ENCODE data around the gene AGPAT2.

AGPAT2 gene

DNA sequence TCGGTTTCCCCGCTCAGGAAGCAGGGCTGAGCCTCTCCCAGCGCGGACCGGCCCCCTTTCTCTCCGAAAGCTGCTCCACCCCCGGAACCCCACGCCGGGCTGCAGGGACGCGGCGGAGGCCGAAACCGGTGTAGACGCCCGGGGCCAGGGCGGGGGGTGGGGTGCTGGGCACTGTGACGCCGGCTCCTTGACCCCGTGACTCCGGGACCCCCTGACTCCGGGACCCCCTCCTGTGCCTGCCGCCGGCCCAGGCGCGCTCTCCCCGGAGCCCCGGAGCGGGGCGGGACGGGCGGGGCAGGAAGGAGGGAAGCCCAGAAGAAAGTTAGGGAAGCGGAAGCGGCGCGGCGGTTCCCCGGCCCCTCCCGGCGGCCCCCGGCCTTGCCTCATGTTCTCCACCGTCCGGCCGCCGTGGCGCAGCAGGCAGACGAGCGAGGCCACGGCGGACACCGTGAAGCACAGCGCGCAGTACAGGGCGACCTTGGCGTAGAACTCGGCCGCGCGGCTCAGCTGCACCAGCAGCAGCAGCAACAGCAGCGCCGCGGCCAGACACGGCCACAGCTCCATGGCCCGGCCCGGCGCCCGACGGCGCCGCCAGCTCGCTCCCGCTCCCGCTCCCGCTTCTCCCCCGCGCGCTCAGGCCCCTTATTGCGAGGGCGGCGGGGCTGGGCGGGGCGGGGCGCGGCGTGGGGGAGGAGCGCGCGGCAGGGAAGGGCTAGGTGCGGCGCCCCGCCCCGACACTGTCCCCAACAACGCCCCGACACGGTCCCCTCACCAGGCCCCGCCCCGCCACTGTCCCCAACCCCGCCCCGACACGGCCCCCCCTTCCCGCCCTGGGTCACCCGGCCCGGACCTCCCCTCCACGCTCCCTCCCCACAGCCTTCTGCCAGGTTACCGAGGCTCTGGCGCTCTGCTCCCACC, at the start of gene AGPAT2:
Gene AGPAT2 (minus strand): TSS at position 664 of the 918 bp plus-strand sequence. CDS start 100 bp downstream, at position 564.
- DNase-seq (ENCODE audit: low read depth) = peak; percentile 37

DNA sequence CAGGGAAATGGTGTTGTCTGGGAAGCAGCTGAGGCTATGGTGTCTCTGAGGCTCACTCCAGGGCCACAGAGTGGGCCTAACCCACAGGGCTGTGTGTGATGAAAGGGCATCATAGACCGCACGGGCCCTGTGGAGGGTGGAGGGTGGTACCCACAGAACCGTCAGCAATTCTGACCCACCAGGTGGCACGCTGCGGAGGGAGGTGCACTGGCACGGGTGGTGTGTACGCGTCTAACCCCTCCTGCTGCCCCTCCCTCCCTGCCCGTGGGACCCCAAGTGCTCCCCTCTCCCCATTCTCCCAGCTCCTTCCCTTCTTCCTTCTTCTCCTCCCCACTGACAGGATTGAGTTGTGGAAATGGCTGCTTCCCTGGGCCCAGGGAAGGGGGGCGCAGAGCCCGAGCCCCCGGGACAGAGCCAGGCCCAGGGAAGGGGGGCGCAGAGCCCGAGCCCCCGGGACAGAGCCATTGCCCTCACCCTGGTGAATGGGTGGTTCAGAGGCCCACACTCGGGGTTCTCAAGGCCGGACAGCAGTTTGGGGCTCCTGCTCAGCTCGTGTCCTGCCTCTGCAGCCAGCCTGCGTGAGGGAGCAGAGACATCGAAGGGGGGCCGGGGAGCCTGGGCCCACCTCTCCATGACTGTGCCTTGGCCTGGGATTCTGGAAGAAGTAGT, 48.7 kb upstream of the AGPAT2 start:
- DNase-seq (ENCODE audit: low read depth) = no peak

DNA sequence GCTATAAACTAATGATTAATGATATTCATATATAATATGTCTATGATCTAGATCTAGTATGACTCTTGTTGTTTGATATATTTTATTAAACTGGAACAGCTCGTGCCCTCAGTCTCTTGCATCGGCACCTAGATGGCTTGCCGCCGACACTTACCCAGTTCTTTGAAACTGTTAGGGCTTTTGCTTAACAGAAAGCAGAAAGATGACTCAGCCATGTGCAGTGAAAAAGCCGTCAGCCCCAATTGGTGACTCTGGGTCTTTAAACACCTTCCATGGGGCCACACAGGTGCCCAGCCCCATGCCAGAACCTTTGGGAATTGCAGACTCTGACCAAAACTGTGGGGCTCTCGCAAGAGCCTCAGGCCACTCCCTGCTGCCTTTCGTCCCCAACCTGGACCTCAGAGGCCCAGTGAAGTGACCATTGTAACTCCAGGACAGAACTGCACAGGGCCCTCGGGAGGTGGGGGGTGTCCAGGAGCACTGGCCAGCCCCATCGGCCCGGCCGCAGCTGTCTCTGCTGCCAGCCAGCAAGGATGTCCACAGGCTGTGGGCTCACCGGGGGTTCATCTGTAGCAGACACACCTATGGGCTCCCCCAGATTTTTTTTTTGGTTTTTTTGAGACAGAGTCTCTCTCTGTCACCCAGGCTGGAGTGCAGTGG, 47.7 kb upstream of the AGPAT2 start:
- DNase-seq (ENCODE audit: low read depth) = no peak

DNA sequence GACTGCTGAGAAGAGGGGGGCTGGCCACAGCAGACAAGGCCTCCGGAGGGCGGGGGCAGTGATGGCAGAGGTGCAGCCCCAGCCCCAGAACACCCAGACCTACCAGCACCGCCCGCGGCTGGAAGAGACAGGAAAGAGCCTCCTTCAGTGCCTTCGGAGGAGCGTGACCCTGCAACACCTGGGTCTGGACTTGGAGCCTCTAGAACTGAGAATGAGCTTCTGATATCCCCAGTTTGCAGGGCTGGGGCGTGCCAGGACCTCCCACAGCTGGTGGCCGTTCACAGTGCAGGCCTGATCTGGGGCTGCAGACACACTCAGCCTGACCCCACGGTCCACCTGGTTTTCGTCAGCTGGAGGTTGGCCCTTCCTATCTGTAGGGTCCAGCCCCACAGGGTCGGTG, 46.4 kb upstream of the AGPAT2 start:
- DNase-seq (ENCODE audit: low read depth) = no peak

DNA sequence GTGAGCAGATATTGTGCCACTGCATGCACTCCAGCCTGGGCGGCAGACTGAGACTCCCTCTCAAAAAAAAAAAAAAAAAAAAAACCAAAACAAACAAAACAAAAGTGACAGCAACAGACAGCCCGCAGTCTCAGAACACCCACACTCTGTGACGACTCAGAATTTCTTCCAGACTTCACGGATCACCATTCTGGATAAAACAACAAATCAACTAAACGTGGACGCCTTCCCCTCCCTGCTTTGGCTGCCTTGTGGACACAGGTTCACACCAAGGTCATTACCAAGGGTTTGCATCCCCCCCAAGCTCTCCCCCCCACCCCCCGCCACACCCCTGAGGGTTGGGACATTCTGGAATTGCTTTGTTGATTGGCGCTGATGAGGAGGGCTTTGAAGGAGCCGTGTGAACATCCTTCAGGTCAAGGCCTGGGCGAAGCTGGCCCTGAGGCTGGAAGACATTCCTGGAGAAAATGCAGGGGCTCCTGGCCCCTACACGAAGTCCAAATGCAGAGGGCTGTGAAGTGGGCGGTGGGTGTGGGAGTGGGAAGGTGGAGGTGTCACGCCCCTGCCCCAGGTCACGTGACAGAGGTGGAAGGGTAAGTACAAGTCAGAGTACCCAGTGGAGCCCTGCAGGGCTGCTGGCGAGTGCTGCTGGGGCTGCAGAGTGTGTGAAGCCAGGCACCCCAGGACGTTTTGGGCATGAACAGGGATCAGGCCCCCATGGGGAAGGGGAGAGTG, 45.4 kb upstream of the AGPAT2 start:
- DNase-seq (ENCODE audit: low read depth) = no peak

DNA sequence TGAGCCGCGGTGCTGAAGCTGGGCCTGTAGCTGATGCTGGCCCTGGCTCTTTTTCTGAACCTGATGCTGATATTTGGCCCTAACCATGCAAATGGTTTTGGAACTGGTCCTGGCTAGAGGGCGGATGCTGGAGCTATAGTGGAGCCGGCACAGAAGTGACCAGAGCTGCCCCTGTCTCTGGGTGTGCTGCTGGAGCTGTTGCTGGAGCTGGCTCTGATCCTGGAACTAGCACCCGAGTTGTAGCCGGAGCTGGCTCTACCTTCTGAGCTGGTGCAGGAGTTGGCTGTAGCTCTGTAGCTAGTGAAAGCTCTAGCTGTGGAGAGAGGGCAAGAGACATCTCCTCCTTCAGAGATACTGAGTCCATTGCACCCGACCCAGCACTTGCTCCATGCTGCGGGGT, 42.7 kb upstream of the AGPAT2 start:
- DNase-seq (ENCODE audit: low read depth) = no peak

DNA sequence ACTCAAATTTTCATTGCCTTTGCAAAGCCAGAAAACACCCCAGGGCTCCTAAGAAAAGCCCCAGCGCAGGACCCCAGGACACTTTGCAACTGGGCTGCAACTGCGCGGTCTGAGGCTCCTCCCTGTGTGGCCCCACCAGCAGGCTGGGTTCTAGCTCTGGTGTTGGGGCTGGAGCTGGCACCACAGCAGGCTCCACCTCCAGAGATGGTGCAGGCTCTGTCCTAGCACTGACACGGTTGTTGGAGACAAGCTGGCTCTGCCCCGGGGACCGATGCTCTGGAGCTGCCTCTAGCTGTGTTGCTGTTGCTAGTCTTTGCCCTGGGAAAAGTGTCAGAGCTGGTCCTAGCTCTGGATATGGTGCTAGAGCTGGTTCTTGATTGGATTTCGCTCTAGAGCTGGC, 41.9 kb upstream of the AGPAT2 start:
- no peak for DNase-seq (ENCODE audit: low read depth)

DNA sequence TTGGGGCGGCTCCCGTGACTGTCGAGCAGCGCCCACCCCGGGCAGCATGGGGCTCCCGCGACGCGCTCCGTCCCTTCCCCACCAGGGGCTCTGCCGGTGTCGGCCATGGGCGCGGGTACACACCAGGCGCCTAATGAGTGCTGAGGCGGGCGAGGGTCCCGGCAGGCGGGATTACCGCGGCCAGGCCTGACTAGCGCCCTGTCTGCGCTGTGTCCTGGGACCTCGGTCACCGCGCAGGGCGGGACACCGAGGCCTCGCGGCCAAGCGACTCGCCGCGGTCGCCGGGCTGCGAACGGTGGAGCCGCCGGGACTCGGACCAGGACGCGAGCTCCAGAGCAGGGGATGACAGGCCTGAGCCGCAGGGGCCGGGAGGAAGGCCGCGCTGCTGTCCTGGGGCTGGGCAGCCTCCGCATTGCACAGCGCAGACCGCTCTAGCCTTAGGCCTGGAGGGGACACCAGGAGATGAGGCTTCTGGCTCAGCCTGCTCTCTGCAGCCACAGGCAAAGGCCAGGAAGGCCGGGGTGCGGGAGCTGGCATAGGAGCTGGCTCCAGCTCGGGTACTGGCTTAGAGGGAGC, 41.4 kb upstream of the AGPAT2 start:
- DNase-seq (ENCODE audit: low read depth) = no peak

DNA sequence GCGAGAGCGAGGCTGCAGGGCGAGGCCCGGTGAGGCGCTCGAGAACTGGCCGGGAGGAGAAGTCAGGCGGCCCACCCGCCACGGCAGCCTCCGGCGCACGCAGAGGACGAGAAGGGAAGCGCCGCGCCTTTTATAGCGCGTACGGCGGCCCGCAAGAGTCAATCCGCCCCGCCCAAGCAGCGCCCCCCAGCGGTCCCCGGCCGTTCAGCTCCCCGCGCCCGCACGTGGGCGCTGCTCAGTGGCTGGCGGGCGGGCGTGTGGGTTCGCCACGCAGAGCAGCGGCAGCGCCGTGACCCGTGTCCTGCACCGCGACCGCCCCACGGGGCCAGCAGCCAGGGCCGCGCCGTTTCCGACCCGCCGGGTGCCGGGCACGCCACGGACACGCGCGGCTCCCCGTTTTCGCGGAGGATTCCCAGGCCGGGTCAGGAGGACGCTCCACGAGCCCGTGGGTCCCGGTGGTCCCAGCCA, 40.9 kb upstream of the AGPAT2 start:
- DNase-seq (ENCODE audit: low read depth) = peak; percentile 89

DNA sequence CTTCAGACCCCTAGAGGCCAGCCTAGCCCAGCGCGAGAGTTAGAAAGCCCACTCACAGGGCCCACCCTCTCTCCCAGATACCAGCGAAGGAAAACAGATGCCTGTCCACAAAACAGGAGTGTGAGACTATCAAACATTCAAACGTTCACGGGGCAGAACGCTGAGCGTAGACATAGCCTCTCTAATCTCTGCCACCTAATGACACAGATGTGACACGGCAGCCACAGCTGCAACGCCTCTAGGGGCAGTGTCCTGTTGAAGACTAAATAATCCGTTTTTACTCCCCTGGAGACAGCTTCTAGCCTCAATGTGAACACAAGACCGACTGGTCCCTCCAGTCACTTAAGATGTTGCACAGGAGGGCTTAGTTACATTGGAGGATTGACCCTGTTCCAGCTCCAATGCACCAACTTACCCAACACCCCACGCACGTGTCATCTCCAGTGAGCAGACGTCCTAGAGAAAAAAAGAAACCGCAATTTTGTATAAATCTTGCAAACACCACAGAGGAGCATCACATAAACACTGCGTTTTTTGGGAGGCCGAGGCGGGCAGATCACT, 39.5 kb upstream of the AGPAT2 start:
- DNase-seq (ENCODE audit: low read depth) = no peak

DNA sequence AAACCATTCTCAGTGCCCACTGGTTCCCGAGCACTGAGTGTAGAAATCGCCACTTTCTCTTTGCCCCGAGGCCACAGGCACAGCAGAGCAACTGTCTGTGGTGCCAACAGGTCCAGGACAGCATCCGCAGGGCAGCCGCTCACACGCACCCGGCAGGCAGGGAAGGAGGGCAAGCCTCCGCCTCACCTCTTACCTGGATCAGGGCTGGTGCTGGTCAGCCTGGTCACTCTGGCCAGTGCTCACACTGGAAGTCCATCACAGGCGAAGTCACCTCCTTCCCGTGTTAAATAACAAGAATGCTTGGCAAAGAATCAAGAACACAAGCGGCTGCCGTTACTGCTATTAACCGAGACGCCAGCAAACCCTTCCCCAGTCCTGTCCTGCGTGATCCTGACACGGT, 38.9 kb upstream of the AGPAT2 start:
- DNase-seq (ENCODE audit: low read depth) = no peak

DNA sequence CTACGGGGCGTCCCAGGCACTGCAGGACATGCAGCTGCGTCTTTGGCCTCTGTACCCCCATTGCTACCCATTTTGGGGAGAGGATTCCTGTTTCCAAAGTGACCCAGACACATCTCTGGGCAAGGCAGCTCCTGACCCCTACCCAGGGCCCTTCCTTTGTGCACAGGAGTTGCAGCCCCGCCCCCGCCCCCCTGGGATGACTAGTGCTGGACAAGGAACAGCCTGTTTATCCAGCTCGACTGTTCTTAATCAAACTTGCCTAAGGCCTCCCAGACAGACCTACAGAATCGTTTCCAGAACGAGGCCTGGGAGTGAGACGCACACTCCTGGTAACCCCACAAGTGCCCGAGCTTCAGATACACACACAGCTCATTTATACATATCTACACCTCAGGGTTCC, 38.4 kb upstream of the AGPAT2 start:
- DNase-seq (ENCODE audit: low read depth) = no peak

DNA sequence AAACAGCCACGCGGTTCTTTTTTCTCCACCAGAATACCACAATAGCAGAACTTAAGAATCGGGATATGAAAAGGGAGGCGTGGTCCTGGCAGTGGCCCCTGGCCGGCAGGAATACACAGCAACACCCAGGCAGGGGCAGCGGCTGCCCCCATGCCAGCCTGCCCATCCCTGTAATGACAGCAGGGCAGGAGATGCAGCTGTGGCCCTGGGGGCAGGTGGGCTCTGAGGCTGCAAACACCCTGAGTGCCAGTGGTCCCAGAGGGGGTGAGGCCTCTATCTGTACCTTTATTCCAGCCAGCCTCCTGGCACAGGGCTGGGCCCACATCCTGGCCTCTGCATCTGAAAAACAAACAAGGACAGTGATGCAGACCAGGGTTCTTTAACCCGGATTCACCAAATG, 37.5 kb upstream of the AGPAT2 start:
- no peak for DNase-seq (ENCODE audit: low read depth)

DNA sequence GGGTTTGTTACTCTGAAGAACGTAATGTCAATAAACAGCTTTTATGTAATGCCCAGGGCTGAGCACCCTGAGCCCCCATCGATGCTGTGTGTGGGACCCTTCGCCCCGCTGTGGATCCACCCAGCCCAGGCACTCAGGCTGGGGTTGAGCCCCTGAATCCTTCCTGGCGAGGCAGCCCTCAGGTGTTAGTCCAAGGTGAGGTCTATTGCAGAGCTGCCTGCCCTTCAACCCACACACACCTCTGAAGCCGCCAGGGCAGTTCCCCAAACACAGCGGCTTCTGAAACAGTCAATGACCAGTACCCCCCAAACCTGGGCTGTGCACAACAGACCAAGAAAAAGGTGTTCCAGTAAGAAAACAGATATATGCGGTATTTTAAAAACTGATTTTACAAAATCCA, 36.7 kb upstream of the AGPAT2 start:
- no peak for DNase-seq (ENCODE audit: low read depth)

DNA sequence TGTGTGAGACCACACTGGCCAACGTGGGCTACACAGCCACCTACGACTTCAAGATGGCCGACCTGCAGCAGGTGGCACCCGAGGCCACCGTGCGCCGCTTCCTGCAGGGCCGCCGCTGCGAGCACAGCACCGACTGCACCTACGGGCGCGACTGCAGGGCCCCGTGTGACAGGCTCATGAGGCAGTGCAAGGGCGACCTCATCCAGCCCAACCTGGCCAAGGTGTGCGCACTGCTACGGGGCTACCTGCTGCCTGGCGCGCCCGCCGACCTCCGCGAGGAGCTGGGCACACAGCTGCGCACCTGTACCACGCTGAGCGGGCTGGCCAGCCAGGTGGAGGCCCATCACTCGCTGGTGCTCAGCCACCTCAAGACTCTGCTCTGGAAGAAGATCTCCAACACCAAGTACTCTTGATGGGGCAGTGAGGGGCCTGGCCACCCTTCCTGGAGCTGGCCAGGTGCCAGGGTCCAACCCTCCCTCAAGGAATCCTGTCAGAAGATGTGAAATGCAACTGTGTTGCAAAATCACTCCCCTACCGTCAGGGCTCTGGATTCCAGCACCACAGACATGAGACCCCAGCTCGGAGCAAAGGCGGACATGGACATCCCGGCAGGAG, 36.2 kb upstream of the AGPAT2 start:
- no peak for DNase-seq (ENCODE audit: low read depth)

DNA sequence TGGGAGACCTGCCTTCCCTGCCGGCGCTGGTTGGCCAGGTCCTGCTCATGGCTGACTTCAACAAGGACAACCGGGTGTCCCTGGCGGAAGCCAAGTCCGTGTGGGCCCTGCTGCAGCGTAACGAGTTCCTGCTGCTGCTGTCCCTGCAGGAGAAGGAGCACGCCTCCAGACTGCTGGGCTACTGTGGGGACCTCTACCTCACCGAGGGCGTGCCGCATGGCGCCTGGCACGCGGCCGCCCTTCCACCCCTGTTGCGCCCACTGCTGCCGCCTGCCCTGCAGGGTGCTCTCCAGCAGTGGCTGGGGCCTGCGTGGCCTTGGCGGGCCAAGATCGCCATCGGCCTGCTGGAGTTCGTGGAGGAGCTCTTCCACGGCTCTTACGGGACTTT, 35.7 kb upstream of the AGPAT2 start:
- no peak for DNase-seq (ENCODE audit: low read depth)

DNA sequence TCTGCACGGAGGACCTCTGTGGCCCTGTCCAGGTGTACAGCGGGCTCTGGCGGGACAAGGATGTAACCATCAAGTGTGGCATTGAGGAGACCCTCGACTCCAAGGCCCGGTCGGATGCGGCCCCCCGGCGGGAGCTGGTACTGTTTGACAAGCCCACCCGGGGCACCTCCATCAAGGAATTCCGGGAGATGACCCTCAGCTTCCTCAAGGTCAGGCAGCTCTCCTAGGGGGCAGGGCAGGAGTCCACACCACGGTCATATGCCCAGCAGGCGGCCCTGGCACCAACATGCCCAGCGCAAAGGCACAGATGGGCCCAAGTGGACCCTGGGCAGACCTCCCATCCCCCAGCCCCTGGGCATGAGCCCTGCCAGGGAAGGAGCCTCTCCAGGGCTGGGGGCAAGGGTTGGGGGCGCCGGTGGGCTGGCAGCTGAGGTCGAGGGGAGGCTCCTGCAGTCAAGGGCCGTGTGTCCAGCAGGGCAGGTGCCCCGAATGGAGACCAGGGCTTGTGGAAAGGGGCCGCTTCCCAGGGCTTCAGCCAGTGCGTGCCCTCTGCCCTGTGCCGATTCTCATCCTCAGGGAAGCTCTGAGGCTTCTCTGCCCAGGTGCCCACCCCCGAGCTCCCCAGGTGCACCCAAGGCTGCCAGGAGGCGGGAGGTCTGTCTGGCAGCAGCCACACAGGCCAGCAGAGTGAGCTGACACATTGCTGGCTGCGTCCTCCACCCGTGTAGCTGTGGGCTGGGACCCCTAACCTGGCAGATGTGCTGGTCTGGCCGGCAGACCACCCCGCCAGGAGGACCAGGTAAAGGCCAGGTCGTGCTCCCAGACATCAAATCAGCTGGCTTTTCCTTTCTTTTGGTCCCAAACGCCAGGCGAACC, 35.1 kb upstream of the AGPAT2 start:
- DNase-seq (ENCODE audit: low read depth) = no peak

DNA sequence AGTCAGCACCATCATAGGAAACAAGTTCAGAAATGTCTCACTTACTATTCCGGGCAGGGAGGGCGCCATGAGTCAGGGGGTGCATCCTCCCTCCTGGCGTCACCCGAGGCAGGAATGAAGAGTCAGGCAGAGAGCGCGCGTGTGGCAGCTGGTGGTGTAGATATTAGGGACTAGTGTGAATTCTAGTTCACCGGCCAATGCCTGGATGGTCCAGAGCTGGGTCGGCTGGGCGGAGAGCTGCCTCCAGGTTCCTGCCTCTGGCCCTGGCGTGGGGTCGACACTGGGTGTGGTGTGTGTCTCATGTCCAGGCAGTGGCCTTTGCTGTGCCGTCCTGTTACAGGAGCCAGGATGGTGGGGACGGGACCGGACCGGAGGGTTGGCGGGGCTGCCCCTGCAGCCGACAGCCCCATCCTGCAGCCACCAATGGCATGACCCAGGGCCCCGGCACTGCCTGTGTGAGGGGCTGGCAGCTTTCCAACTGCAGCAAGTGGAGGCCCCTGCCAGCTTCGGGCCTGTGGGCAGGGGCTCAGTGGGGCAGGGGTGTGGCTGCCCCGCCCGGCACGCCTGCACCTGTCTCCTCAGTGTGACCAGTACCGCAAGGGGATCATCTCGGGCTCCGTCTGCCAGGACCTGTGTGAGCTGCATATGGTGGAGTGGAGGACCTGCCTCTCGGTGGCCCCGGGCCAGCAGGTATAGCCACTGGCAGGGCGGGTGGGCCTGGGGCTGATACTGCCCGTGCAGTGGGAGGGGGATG, 34.3 kb upstream of the AGPAT2 start:
- DNase-seq (ENCODE audit: low read depth) = no peak

DNA sequence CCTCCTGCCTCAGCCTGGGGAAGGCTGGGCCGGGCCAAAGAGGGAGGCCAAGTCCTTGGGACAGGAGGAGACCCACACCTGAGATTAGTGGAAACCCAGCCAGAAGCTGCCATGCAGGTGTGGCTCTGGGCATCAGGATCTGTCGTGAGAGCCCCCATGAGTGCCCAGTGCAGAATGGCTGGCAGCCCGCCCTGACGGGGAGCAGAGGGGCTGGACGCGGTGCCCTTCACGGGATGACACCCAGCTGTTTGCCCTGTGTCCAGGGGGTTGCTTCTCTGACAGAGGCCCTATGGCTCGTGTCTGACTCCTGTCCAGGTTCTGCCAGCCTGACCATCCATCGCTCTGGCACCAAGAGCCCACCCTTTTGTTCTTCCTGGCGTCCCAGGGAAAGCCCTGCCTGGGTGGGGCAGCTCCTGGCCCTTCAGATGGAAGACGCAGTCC, 33.7 kb upstream of the AGPAT2 start:
- DNase-seq (ENCODE audit: low read depth) = no peak

Data from activated T-helper 1 cell treated with Interleukin-2 at 50 U/mL for 16 hours (primary cell).